Body of pancreas (tissue), 4 donors: ENCODE data around the gene NFATC2. TPM values are rescaled to one million over a fixed set of nuclear protein-coding genes. Genes with fewer than 3 reads are reported as not detected.

Source experiments
- ATAC-seq: fragments of 150-250 bp; one replicate; pipeline ENCODE4 v1.9.1; 2016
- DNase-seq, 4 donors: peaks; one replicate each; pipeline ENCODE4 v3.0.0-alpha.2; 2019
- H3K27ac ChIP-seq, 4 donors: fragments of 200-600 bp; sonication (generic); 1 replicate in 3 of 4; 2 replicates in 1 of 4; pipeline versions ENCODE4 v1.5.1 to v1.6.1; 2016 to 2019; ENCODE audit warnings: mild to moderate bottlenecking in 1 of 4, mixed read lengths in 1 of 4, moderate library complexity in 1 of 4
- H3K27me3 ChIP-seq, 2 donors: fragments of 200-600 bp; sonication (generic); one replicate each; pipeline ENCODE4 v1.6.0; 2016; ENCODE audit warnings: mild to moderate bottlenecking in 1 of 2
- H3K36me3 ChIP-seq, 2 donors: fragments of 200-600 bp; sonication (generic); replicated peaks in 1 of 2; 2 replicates each; pipeline ENCODE4 v1.5.1; 2016; ENCODE audit warnings: low read depth in 2 of 2; ENCODE audit not compliant: insufficient read depth in 1 of 2
- H3K4me1 ChIP-seq: fragments of 200-600 bp; sonication (generic); one replicate; pipeline ENCODE4 v1.6.0; 2016
- H3K4me3 ChIP-seq, 2 donors: fragments of 200-600 bp; sonication (generic); 1 replicate in 1 of 2; 2 replicates in 1 of 2; pipeline ENCODE4 v1.5.1; 2016 to 2019
- H3K9me3 ChIP-seq, 3 donors: fragments of 200-600 bp; sonication (generic); 1 replicate in 2 of 3; 2 replicates in 1 of 3; pipeline ENCODE4 v1.5.1; 2016
- CTCF ChIP-seq, 7 experiments: fragments of 450-650 bp in 4 of 7; fragments of 200-600 bp in 3 of 7; sonication (generic) in 3 of 7; IDR thresholded peaks; one replicate each; pipeline ENCODE4 v1.5.1; 2016 to 2019; ENCODE audit warnings: antibody characterized with exemption in 7 of 7
- POLR2A ChIP-seq, 3 donors: fragments of 450-650 bp; IDR thresholded peaks; one replicate each; pipeline ENCODE4 v1.6.1; 2016; ENCODE audit warnings: antibody characterized with exemption in 3 of 3, mild to moderate bottlenecking in 2 of 3
- WGBS, 2 donors: methylation state at CpG; one replicate each; pipeline ENCODE4 v1.1.5; 2017; 5-methylcytosine and 5-hydroxymethylcytosine counted together
- intact Hi-C: fragments of 100-400 bp; cut with DNase I; formaldehyde crosslinking; loops from one replicate; pipeline ENCODE4 v1.15.1; 2023
- total RNA-seq, 2 donors: library from RNA; depleted of rRNA; stranded (reverse); fragments of >200 nt; gene quantifications; one replicate each; pipeline ENCODE4 v1.1.0, GENCODE V29; 2016

The NFATC2 gene
- total RNA-seq, 2 donors from 2014 or later, result 4.9 to 7.6 TPM

GRCh38 chr20:51516855-51517254 lies 25.7 kb downstream of the NFATC2 start:
- intact Hi-C loops, result no loop called here
- Histone ChIP-seq H3K27ac (no peak overlapping the region), H3K4me1 (no peaks in the 10 kb centered on the region), H3K9me3 (no peaks in the 10 kb centered on the region), H3K36me3 (peaks cover 0 to 4% of the 10 kb centered on the region in 2 donors), H3K4me3 (no peak overlapping the region), H3K27me3 (no peaks in the 10 kb centered on the region)
- ATAC-seq (no peak), DNase-seq (no peak)
- TF ChIP-seq CTCF (IDR thresholded peaks at IDR 0.05) (no peak), POLR2A (IDR thresholded peaks at IDR 0.05) (no peak)
- 93 to 97% methylated on average over 7 of the region's 7 CpGs for WGBS, 2 donors

GRCh38 chr20:51514836-51515235 lies 27.7 kb downstream of the NFATC2 start:
- DNase-seq (no peak), ATAC-seq (no peak)
- Histone ChIP-seq H3K9me3 (no peaks in the 10 kb centered on the region), H3K36me3 (peaks cover 0 to 4% of the 10 kb centered on the region in 2 donors), H3K4me1 (no peaks in the 10 kb centered on the region), H3K4me3 (no peak overlapping the region), H3K27ac (no peak overlapping the region), H3K27me3 (no peaks in the 10 kb centered on the region)
- intact Hi-C loops, result no loop called here
- 86 to 96% methylated on average over 7 of the region's 7 CpGs for WGBS, 2 donors
- no peak for TF ChIP-seq POLR2A (IDR thresholded peaks at IDR 0.05)
- no peak for TF ChIP-seq CTCF (IDR thresholded peaks at IDR 0.05)

- TF ChIP-seq POLR2A (IDR thresholded peaks at IDR 0.05), result no peak
- intact Hi-C loops, result no loop called here
- no peak overlapping the region for H3K4me3 ChIP-seq
- H3K9me3 ChIP-seq, result no peaks in the 10 kb centered on the region
- no peak overlapping the region for H3K27ac ChIP-seq
- H3K36me3 ChIP-seq, result peaks cover 0 to 4% of the 10 kb centered on the region in 2 donors
- H3K27me3 ChIP-seq, result no peaks in the 10 kb centered on the region
- DNase-seq (no peak), ATAC-seq (no peak)
- no peaks in the 10 kb centered on the region for H3K4me1 ChIP-seq
- whole genome bisulfite sequencing, 2 donors, result 88 to 91% methylated on average over 3 of the region's 3 CpGs
These were observed 28.3 kb downstream of the NFATC2 start for GRCh38 chr20:51514249-51514648.

GRCh38 chr20:51513545-51513944 lies 29.0 kb downstream of the NFATC2 start:
- DNase-seq, result no peak
- Histone ChIP-seq H3K27me3 (no peaks in the 10 kb centered on the region), H3K4me3 (no peak overlapping the region), H3K36me3 (peaks cover 0 to 4% of the 10 kb centered on the region in 2 donors), H3K27ac (no peak overlapping the region), H3K4me1 (no peaks in the 10 kb centered on the region), H3K9me3 (no peaks in the 10 kb centered on the region)
- TF ChIP-seq POLR2A (IDR thresholded peaks at IDR 0.05) (no peak), CTCF (IDR thresholded peaks at IDR 0.05) (no peak)
- WGBS, 2 donors, result 93 to 96% methylated on average over 4 of the region's 4 CpGs
- intact Hi-C loops, result no loop called here
- no peak for ATAC-seq

GRCh38 chr20:51512645-51513044 lies 29.9 kb downstream of the NFATC2 start:
- intact Hi-C loops, result no loop called here
- DNase-seq, result no peak
- Histone ChIP-seq H3K27ac (no peak overlapping the region), H3K4me1 (no peaks in the 10 kb centered on the region), H3K4me3 (no peak overlapping the region), H3K36me3 (peaks cover 0 to 4% of the 10 kb centered on the region in 2 donors), H3K27me3 (no peaks in the 10 kb centered on the region), H3K9me3 (no peaks in the 10 kb centered on the region)
- no peak for ATAC-seq
- TF ChIP-seq POLR2A (IDR thresholded peaks at IDR 0.05) (no peak), CTCF (IDR thresholded peaks at IDR 0.05) (no peak)
- 49 to 85% methylated on average over 2 of the region's 2 CpGs for WGBS, 2 donors
